AG09309 (cell line): ENCODE results near the gene CD69.
"Not testable (repeated sequence)": the region's sequence is repeated elsewhere in the genome, so short reads cannot be mapped to it uniquely, and the experiment has no call there.

Source experiments
- DNase-seq: peaks from one replicate; pipeline ENCODE4 v3.0.0-alpha.2; 2010; ENCODE audit warnings: low read depth
- H3K4me3 ChIP-seq: 2 replicates; pipeline ENCODE4 v1.5.1; 2011; ENCODE audit warnings: mild to moderate bottlenecking, low read depth, low read length, moderate library complexity; ENCODE audit not compliant: control insufficient read depth
- TF ChIP-seq, protein P1 (sequence below): IDR thresholded peaks from 2 replicates; pipeline ENCODE4 v1.5.1; 2011; ENCODE audit warnings: mild to moderate bottlenecking, low read depth, low read length, inconsistent platforms; ENCODE audit not compliant: insufficient read depth, control insufficient read depth; ENCODE audit errors: missing control alignments

Gene CD69

DNA sequence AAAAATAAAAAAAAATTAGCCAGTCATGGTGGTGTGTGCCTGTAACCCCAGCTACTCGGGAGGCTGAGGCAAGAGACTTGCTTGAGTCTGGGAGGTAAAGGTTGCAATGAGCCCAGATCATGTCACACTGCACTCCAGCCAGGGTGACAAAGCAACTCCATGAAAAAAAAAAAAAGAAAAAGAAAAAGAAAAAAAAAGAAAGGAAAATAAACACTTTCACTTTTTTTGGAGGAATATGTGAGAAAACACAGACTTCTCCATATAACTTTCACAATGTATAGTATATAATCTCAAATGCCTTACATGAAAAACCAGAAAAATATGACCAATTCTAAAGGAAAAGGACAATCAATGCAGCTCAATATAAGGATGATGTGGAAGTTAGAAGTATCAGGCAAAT is 36.7 kb downstream of the CD69 start:
- H3K4me3 ChIP-seq: no peak overlapping the region
- DNase-seq: no peak
- TF ChIP-seq, protein P1, sequence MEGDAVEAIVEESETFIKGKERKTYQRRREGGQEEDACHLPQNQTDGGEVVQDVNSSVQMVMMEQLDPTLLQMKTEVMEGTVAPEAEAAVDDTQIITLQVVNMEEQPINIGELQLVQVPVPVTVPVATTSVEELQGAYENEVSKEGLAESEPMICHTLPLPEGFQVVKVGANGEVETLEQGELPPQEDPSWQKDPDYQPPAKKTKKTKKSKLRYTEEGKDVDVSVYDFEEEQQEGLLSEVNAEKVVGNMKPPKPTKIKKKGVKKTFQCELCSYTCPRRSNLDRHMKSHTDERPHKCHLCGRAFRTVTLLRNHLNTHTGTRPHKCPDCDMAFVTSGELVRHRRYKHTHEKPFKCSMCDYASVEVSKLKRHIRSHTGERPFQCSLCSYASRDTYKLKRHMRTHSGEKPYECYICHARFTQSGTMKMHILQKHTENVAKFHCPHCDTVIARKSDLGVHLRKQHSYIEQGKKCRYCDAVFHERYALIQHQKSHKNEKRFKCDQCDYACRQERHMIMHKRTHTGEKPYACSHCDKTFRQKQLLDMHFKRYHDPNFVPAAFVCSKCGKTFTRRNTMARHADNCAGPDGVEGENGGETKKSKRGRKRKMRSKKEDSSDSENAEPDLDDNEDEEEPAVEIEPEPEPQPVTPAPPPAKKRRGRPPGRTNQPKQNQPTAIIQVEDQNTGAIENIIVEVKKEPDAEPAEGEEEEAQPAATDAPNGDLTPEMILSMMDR: no peak

DNA sequence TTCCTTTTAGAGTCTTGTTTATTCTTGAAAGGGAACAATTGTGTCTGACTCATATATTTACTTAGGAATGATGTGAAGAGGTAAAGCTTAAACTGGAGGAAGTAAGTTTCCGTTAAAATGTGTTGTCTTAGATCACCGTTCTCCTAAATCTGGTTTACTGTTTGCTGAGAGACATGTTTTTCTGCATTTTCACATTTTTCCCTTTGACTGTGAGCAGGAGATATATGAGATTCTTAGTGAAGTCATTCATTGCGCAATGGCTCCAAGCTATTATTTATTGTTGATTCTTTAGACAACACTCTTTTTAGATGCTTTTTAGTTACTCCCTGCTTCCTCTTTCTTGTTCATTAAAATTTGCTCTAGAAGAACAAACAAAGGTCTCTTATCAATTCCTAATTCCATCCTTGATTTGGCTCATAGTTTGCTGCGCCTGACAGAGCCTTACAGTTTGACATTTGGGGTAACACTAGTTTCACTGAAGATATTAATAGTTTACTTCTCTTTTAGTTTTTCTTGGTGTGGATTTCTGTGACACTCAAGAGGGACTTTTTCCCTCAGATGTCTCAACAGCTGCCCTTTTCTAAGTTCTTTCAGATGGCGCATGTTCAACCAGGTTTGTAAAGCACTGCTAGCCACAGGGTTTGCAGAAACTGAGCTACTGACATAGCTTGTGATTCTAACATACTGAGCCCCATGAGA is 39.2 kb downstream of the CD69 start:
- TF ChIP-seq, protein P1: no peak
- DNase-seq: no peak
- no peak overlapping the region for H3K4me3 ChIP-seq

DNA sequence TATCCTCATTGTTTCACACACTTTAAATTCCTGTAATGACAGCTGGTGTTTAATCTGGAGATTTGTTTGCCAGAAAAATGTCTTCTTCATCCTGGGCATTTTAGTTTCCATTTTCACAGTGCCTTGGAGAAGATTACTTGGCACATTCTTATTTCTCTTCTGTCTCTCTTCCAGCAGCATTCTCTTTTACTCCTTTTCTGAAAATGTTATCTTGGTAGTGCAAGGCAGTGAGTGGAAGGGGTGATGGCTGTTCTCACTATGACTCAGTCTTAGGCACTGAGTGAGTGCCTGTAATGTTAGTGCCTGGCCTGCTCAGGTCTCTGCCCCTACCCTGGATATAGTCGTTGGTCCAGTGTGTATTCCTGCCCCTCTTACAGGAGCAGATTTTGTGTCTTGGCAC is 40.9 kb downstream of the CD69 start:
- TF ChIP-seq, protein P1: no peak
- no peak overlapping the region for H3K4me3 ChIP-seq
- DNase-seq: no peak

DNA sequence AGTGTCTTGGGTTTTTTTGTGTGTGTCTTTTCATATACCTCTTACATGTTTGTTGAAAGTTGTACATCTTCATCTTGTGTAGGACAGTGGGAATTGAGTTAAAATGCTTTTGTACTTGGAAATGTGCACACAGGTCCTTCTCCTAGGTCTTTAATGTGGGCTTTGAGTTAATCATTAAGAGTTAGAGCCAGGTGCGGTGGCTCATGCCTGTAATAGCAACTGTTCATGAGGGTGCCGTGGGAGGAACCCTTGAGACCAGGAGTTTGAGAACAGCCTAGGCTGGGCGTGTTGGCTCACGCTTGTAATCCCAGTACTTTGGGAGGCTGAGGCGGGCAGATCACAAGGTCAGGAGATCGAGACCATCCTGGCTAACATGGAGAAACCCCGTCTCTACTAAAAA is 41.7 kb downstream of the CD69 start:
- H3K4me3 ChIP-seq: no peak overlapping the region
- DNase-seq: no peak
- TF ChIP-seq, protein P1: no peak

DNA sequence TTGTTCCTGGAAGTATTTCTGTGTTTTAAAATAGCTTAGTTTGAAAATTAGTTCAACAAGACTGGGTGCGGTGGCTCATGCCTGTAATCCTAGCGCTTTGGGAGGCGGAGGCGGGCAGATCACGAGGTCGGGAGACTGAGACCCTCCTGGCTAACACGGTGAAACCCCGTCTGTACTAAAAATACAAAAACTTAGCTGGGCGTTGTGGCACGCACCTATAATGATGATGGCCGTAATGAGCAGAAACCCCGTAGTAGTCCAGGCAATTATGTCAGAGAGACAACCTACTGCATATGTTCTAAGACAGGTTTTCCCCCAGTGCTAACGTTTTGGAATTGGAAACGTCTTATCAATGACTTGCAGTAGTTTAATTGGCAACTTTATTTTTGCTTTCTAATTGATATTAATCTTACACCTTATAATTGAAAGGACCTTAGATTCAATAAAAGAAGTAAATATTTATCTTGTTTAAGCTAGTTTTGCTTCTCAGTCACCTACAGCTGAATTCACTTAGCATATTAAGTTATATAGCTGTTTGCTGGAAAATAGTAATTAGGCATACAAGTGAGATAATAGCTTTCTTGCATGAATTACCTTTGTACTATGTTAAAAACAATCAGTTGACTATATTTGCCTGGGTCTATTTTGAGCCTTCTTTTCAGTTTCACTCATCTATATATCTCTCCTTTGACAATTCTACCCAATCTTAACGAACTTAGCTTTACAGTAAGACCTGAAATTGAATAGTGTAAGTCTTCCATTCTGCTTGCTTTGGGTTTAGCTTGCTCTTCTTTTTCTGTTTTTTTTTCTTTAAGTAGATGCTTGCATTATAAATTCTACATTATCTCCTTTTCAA is 43.4 kb downstream of the CD69 start:
- H3K4me3 ChIP-seq: no peak overlapping the region
- no peak for DNase-seq
- TF ChIP-seq, protein P1: no peak

DNA sequence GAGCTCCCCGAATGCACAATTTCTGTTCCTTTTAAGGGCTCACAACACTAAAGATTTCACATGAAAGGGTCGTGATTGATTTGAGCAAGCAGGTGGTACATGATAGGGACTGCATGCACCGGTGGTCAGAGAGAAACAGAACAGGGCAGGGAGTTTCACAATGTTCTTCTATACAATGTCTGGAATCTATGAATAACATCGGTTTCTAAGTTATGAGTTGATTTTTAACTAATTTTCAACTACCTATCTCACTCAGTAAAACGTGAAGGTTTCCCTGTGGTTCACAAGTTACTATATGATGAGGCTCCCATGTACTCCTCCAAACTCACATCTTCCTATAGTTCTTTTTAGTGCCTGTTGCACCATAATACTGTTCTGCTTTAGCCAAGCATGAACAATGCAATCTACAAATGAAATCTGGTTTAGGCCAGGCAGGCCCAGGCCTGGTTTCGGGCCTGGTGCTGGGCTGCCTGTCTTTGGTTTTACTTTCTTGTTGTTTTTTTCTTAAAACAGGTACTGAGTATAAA is 47.6 kb downstream of the CD69 start:
- not testable (repeated sequence) for H3K4me3 ChIP-seq, DNase-seq

DNA sequence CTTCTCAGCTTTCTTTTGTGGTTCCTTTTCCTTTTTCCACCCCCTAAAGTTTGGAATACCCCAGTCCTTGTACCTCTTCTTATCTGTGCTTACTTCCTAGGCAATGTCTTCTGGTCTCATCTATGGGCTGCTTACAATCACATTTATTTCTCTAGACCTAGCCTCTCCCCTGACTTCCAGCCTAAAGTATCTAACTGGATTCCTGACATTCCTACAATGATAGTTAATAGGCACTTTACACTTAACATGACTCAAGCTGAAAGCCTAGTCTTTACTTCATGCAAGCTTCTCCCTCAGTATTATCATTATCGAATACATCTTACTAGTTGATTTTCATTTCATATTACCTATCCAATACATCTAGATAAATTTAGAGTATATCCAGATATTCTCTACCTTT is 49.0 kb downstream of the CD69 start:
- TF ChIP-seq, protein P1: no peak
- no peak for DNase-seq
- H3K4me3 ChIP-seq: no peak overlapping the region
